ENCODE results near the gene OCA2.

Gene OCA2

DNA sequence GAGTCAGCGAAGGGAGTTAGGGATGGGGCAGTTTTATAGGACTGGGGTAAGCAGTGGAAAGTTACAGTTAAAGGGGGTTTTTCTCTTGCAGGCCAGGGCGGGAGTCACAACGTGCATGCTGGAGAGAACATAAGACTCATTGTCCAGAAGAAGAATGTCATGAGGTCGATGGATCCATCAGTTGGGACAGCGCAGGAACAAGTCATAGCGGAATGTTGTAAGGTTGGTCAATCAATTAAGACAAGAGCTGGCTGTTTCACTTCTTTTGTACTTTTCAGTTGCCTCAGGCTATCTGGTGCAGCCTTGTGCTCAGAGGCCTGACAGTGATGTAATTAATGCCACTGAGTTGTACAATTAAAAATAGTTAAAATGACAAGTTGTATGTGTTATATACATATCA is 165.6 kb downstream of the OCA2 start:
- no peak for DNase-seq

DNA sequence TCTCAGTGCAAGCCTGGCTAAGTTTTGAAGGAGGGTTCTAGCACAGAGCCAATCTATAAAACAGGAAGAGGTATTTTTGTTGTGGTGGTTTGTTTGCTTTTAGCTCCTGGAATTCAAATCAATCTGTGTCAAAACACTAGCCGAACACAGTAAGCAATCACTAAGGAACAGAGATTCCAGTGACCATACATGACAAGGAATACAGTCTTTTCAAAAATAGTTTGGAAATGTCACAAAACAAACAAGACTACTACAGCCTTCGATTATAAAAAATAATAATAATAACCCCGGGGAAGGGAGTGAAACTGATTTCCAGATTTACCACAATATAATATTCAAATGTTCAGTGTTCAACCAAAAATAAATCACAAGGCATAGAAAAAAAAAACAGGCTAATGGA is 166.5 kb downstream of the OCA2 start:
- no peak for DNase-seq

DNA sequence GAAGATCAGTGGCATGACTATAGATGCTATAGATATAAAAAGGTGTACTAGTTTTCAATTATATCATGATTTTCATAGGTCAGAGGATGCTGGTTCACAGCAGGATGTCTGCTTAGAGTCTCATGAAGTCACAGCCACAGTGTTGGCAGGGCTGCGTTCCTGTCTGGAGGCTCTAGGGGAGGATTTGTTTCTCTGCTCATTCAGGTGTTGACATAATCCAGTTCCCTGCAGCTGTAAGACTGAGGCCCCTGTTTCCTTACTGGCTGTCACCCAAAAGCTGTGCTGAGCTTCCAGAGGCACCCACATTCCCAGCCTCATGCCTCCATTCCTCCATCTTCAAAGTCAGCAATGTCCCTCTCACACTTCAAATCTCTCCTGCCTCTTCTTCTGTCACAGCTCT is 170.7 kb downstream of the OCA2 start:
- DNase-seq: no peak

DNA sequence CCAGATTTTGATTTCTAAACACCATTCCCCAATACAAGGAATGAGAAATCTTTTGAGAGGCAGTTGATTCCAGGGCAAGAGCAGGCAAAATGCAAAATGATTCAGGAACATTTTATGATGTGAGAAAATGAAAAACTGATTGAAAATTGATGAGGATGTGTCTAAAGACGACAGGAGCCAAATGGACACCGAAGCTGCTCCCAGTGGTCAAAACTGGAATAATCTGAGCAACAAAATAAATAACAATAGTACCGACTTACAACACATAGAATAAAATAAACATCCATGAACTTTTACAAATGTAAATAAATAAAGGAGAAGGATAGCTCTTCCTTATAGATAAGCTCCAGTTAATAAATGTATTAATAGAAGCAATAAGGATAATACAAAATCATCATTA is 186.8 kb downstream of the OCA2 start:
- no peak for DNase-seq

DNA sequence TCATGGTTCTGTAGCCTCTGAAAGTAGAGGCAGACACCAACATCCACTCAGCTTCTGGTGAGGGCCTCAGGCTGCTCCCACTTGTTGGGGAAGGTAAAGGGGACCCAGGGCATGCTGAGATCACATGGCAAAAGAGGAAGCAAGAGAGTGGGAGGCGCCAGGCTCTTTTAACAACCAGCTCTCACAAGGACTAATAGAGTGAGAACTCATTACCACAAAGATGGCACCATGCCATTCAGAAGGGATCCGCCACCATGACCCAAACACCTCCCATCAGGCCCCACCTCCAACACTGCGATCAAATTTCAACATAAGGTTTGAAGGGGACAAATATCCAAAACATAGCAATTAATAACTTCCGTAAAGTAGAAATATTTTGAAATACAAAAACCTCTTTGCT is 192.3 kb downstream of the OCA2 start:
- no peak for DNase-seq

DNA sequence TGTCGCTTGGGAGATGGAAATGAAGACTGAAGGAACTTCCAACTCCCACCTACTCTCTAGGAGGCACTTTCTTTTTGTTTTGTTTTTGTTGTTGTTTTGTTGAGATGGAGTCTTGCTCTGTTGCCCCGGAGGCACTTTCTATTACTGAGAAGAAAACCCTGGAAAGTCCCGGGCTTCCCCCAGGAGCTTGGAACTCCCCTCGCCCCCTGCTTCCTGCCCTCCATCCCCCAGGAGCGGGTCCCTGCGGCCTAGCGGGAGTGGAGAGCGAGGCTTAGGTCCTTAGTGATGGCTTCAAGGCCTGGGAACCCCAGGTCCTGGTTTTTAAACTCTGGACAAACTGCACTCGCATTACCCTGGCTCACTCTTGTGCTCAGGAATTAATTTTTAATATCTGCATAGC is 195.7 kb downstream of the OCA2 start:
- DNase-seq: no peak

DNA sequence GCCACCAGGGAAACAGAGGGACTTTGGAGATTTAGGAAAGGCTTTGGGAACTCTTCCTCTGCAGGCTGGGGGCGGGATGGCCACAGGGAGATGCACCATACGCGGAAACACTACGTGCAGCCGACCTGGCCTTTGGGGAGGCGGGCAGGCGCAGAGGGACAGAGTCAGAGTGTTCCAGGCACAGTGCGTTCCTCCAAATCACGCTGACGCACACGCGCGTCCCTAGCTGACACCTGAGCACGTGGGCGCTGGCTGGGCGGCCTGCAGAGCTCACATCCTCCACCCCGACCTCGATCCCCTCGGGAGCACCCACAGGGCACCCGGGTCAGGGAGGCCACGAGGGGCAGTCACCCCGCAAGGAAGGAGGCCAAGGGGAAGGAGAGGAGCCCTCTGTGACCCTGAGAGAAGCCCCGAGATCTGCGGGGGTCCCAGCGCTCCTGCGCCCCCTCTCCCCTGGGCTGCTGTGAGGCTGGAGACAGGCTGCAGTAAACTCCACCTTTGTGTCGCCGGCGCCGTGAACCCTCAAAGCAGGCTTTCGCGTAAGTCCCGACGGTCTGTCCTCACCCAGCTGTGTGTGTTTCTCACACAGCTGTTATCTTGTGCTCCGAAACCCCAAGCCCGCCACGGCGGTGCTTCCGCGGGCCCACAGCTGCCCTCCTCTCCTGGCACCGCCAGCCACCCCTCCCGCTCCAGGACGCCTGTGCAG is 196.3 kb downstream of the OCA2 start:
- no peak for DNase-seq

DNA sequence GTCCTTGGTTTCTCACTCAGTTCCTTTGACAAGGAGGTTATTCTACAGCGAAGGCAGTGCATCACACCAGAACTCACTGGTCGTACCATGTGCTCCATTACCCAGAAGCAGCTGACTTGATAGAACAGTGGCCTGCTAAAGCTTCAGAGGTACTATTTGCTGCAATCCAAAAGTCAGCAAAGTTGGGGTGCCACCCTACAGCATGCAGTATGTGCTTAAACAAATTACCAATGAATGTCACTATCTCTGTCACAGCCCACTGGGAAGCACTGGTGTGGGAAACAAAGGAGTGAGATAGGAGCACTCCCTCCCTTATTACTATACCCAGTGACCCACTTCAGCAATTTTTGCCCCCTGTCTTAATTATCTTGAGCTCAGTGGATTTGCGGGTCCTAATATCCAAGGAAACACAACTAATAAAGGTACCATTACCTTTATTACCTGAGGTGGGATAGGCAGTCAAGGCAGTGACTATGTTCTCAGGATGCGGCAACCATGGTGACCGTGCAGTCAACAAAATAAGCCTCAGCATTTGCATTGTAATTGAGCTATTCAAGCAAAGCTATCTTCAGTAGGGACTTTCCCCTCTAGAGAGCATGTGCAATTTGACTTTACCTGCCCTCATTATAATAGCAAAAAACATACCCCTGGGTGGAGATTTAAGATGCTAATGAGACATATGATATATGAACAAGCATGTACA is 199.4 kb downstream of the OCA2 start:
- no peak for DNase-seq

DNA sequence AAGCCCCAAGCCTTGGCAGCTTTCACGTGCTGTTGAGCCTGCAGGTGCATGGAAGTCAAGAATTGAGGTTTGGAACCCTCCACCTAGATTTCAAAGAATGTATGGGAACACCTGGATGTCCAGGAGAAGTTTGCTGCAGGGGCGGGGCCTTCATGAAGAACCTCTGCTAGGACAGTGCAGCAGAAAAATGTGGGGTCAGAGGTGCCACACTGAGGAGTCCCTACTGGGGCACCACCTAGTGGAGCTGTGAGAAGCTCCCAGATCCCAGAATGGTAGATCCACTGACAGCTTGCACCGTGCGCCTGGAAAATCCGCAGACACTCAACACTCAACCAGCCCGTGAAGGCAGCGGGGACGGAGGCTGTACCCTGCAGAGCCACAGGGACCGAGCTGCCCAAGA is 201.6 kb downstream of the OCA2 start:
- no peak for DNase-seq

DNA sequence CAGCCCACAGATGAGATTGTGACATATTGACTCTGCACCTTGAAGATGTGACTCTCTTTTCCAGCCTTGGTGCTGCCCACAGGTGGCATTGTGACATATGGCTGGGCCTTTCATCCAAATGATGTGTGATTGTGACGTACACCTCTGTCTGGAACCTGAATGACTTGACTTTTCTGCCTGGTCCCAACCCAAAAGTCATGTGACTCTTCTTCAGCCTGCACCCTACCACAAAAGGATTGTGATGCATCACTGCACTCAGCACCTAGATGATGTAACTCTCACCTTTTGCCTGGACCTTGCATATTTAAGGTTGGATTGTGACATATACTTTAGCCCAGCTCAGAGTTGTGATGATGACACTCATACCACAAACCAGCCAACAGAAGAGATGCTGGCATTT is 204.5 kb downstream of the OCA2 start:
- no peak for DNase-seq

DNA sequence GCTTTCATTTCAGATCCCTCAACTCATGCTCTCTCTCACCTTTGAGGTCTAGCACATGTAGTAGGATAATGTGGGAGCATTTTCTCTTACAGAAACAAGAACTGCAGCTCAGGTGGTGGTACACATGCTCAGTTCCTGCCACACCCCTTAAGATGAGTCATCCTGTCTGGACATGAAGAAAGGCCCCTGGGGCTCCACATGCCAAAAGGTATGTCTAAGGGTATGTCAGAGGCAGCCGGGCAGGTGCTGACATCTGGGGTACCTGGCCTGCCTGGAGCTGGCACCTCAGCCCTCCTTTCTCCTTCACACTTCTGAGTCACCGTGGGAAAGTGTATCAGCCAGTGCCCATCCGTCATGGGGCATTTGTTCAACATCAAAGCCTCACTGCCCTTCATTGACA is 209.9 kb downstream of the OCA2 start:
- no peak for DNase-seq

DNA sequence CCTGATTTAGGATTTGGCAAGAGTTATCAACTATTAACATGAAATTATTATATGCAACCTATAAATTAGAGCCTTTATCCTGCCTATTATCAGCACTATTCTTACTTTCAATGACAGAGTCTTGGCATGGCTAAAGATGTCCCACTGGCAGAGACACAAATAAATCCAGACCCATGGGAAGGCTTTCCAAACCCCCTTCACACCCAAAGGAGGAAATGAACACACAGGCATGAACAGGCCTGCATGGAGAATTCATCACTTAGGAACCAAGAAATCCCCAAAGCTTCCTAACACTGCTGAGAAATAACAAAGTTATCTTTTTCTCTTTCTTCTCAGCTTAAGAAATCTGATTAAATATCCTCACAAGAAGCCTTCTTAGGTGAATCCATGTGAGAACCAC is 213.9 kb downstream of the OCA2 start:
- no peak for DNase-seq

DNA sequence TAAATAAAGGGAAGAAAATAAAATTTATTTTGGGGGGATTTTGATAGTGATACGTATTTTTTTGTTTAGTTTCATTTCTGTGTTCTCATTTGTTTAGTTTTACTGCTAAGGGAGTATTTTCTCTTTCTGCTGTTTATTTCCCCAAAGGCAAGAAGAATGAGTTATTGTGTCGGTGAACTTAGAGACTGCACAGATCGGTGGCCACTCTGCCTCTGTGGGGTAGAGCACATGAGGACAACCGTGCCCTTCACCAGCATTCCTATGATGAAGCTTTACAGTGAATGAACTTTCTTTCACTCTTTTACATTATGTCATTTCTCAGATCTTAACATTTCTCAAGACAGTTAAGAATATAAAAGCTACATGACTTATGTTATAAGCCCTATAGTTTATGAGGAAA is 214.4 kb downstream of the OCA2 start:
- DNase-seq: no peak

DNA sequence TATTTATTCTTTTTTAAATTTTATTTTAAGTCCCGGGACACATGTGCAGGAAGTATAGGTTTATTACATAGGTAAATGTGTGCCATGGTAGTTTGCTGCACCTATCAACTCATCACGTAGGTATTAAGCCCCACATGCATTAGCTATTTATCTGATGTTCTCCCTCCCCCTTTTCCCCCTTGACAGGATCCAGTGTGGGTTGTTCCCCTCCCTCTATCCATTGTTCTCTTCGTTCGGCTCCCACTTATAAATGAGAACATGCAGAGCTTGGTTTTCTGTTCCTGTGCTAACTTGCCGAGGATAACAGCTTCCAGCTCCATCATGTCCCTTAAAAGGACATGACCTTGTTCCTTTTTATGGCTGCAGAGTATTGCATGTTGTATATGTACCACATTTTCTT is 220.3 kb downstream of the OCA2 start:
- DNase-seq: no peak

DNA sequence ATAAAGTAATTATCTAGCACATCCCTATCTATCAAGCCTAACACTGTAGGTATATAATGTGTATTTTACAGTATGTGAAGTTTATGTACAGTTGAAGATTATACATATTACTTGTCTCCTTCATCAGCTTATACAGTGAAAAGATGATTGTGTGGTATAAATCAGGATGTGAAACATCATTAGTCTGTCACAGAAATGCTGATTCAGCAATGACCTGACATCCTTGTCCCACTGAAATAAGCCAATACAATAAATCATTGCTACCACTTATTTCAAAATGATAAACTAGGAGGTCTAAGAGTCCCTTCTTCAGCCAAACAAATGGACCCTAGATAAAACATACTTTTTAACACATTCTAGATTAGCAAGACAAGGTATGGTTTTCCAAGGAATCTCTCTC is 225.3 kb downstream of the OCA2 start:
- no peak for DNase-seq

DNA sequence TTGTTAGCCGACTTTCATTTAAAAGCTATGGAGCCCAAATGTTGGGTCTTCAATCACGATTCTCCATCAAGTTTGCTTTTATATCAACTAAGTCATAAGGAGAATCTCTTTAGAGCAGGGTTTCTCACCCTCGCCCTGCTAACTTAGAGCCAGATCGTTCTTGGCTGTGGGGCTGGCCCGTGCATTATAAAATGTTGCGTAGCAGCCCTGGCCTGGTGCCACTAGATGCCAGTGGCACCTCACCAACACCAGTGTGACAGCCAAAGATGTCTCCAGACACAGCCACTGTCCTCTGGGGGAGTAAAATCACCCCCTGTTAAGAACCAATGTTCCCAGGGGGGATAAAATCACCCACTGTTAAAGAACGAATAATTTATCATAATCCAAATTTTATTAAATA is 226.1 kb downstream of the OCA2 start:
- DNase-seq: no peak

DNA sequence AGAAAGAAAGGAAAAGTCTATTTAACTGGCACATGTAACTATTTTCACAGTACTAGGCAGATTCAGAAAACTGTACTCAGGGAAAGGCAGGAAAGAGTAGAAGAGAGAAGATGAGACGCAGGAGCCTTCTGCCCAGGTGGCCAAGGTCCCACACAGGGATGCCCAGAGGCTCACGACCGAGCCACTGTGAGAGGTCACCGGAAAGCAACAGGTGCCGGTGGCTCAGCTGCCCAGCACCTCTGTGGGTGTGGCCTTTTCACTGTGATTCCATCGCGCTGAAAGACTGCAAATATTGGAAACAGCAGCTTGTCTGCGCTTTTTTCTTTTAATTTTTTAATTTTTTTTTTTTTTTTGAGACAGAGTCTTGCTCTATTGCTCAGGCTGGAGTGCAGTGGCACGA is 226.8 kb downstream of the OCA2 start:
- no peak for DNase-seq

DNA sequence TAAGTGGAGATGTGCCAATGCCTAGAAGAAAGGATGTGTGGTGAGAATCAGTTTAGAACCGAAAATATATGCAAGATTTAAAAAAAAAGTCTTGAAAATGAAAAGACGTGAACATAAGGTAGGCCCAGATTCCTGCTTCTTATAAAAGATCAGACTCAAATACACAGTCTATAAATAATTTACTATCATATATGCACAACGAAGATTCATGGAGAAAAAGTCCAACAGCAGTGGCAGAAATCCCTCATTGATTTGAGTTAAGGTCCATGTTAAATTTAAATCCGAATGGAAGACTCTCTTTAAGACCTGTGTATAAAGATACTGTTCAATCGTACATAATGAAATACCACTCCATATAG is 227.2 kb downstream of the OCA2 start:
- no peak for DNase-seq

DNA sequence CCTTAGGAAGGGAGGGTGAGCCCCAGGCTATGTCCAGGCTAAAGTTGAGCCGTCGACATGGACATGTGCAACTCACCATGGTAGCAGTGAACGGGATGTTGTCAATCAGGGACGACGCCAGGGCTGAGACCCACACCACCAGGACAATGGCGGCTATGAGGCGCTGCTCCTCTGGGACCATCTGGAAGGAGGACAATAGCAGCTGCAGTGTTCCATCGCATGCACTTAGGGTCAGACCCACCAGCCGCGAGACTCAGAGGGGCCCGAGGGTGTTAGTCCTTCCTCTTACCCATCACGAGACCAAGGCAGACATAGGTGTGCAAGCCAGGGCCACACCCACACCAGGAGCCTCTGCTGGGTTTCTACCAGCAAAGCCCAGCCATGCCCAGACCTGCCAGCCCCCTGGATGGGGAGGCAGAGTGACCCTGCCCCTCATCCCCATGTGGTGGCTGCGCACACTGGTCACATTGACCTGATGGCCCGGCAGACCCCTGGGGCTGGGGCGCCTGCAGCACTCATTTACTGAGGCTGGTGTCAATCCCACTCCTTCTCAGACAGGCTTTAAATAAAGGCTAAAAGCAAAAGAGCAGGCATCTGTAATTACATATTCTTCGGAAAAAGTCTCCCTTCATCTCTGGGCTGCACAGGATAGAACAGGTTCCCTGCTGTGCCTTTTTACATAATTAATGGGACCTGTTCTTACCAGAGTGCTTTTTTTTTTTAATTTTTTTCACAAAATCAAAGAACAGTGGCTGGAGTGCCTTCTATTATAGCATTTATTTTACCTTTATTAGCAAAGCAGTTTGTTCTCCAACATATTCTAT is 227.8 kb downstream of the OCA2 start:
- no peak for DNase-seq

DNA sequence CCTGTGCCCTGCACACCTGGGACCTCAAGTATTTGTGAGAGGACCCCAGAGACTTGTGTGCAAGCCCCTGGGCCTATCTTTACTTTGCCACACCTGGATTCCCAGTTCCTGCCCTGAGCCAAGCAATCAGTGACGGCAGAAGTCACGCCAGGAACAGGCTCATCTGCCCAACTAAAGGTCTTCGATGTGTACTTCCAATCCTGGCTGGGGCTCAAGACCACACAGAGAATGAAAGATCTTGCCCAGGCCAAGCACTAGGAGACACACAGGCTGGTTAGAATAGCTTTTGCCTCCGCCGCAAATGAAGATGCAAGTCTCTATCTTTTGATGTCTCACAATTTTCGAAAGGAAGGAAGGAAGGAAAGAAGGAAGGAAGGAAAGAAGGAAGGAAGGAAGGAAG is 228.8 kb downstream of the OCA2 start:
- DNase-seq: no peak

DNA sequence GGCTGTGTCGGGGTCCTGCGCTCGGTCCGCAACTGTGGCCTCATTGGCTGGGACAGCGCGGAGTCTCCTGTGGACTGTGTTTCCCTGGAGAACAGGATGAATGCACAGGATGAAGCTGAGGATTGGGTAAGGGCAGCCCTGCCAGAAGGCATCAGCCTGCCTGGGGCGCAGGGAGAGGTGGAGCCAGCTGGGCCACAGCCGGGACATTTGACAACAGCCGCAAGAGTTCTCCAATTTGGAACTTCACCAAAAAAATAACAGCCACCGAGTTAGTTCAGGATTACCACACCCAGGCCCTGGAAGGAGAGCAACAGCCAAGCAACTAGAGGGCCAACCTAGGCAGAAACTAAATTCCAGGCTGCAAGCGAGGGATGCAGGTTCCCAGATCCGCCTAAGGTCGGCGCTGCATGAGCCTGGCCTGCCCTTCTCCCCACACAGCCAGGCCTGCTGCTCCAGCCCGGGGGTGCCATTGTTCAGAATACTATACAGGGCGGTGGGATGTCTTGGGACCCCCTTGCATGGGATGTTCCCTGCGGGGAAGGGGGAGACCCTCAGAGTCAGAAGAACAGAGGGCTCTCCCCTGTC is 229.3 kb downstream of the OCA2 start:
- DNase-seq: no peak

DNA sequence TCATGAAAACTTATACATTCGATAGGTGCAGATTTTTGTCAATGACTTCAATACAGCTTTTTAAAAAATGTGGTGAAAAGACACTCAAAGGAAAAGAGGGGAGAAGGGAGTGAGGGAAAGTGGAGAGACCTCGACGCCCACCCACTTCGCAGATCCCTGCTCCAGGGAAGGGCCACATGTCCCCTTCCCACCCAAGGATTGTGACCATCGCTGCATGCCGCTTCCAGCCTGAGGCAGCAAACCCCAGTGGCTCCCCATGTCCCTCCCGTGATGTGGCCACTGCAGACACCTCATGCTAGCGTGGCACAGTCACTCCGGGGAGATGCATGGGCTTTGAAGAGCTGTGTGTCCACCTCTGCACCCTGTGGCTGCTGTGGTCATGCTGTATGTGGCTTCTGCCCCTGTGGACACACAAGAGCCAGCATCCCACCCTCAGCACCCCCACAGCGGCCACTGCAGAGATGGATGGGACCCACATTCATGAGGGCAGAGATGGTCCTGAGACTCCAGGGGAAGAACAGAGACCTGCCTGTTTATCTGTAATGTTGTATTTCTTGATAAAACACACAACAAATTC is 230.2 kb downstream of the OCA2 start:
- no peak for DNase-seq

DNA sequence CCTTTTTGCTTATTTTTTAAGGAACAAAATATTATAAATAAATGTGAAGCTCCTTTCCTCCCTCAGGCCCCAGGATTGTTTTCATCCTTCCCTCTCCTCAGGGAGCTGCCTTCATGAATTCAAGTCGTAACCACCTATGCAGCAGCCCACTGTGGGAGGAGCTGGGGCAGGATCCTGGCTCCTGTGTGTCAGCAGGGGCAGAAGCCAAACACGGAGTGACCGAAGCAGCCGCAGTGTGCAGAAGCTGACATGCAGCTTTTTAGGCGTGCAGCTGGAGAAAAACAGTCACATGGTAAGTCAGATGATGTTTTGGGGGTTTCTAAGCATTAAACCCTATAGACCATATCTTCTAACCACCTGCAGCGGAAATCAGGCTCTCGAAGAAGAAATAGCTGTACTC is 231.3 kb downstream of the OCA2 start:
- DNase-seq: no peak

Measured in CD4-positive, alpha-beta T cell treated with Interleukin-4 for 1 hour (primary cell).